ENCODE results near the gene SDHAF3. TPM values are rescaled to one million over a fixed set of nuclear protein-coding genes. Genes with fewer than 3 reads are reported as not detected.
"Not testable (repeated sequence)": the region's sequence is repeated elsewhere in the genome, so short reads cannot be mapped to it uniquely, and the experiment has no call there.

Gene SDHAF3
- total RNA-seq, 4 donors from 2014 or later: 6.4 to 20.8 (median 11.3) TPM

GRCh38 chr7:97187067-97187466, 69.6 kb downstream of the SDHAF3 start:
- intact Hi-C loops (cut with DNase I): no loop called here
- no peak overlapping the region for H3K27ac ChIP-seq
- H3K36me3 ChIP-seq: no peaks in the 10 kb centered on the region
- no peaks in the 10 kb centered on the region for H3K9me3 ChIP-seq
- no peaks in the 10 kb centered on the region for H3K4me1 ChIP-seq
- no peak for DNase-seq
- H3K4me3 ChIP-seq (replicated peaks in 1 of 3): no peak overlapping the region
- H3K27me3 ChIP-seq: no peaks in the 10 kb centered on the region
- WGBS, 2 donors: 57 to 93% methylated on average over 1 of the region's 1 CpG
- TF ChIP-seq POLR2A (IDR thresholded peaks at IDR 0.05): no peak
- TF ChIP-seq CTCF (IDR thresholded peaks at IDR 0.05): no peak

GRCh38 chr7:97196174-97196573, 78.7 kb downstream of the SDHAF3 start:
- H3K4me3 ChIP-seq (replicated peaks in 1 of 3); H3K27ac ChIP-seq; H3K9me3 ChIP-seq; intact Hi-C loops (cut with DNase I); DNase-seq; H3K36me3 ChIP-seq; H3K27me3 ChIP-seq; H3K4me1 ChIP-seq: not testable (repeated sequence)
- WGBS, 2 donors: 48 to 49% methylated on average over 2 of the region's 2 CpGs

GRCh38 chr7:97198596-97198995, 81.1 kb downstream of the SDHAF3 start:
- H3K9me3 ChIP-seq: no peaks in the 10 kb centered on the region
- H3K36me3 ChIP-seq: no peaks in the 10 kb centered on the region
- 78 to 84% methylated on average over 3 of the region's 3 CpGs for whole genome bisulfite sequencing, 2 donors
- H3K4me3 ChIP-seq (replicated peaks in 1 of 3): no peak overlapping the region
- DNase-seq: no peak
- TF ChIP-seq POLR2A (IDR thresholded peaks at IDR 0.05) (no peak), CTCF (IDR thresholded peaks at IDR 0.05) (no peak)
- H3K27ac ChIP-seq: no peak overlapping the region
- no peaks in the 10 kb centered on the region for H3K27me3 ChIP-seq
- intact Hi-C loops (cut with DNase I): no loop called here
- H3K4me1 ChIP-seq: no peaks in the 10 kb centered on the region

GRCh38 chr7:97200018-97200417, 82.5 kb downstream of the SDHAF3 start:
- Histone ChIP-seq H3K36me3 (no peaks in the 10 kb centered on the region), H3K4me1 (no peaks in the 10 kb centered on the region), H3K4me3 (replicated peaks in 1 of 3) (no peak overlapping the region), H3K9me3 (no peaks in the 10 kb centered on the region), H3K27me3 (no peaks in the 10 kb centered on the region), H3K27ac (no peak overlapping the region)
- DNase-seq: no peak
- 87 to 93% methylated on average over 2 of the region's 2 CpGs for WGBS, 2 donors
- TF ChIP-seq CTCF (IDR thresholded peaks at IDR 0.05): no peak
- TF ChIP-seq POLR2A (IDR thresholded peaks at IDR 0.05): no peak
- intact Hi-C loops (cut with DNase I): no loop called here

GRCh38 chr7:97203957-97204356, 86.5 kb downstream of the SDHAF3 start:
- no peak for TF ChIP-seq CTCF (IDR thresholded peaks at IDR 0.05)
- no peak for TF ChIP-seq POLR2A (IDR thresholded peaks at IDR 0.05)
- H3K27ac ChIP-seq: no peak overlapping the region
- no peaks in the 10 kb centered on the region for H3K9me3 ChIP-seq
- H3K27me3 ChIP-seq: no peaks in the 10 kb centered on the region
- WGBS, 2 donors: 30 to 46% methylated on average over 2 of the region's 2 CpGs
- H3K4me1 ChIP-seq: no peaks in the 10 kb centered on the region
- intact Hi-C loops (cut with DNase I): no loop called here
- H3K4me3 ChIP-seq (replicated peaks in 1 of 3): no peak overlapping the region
- DNase-seq: no peak
- no peaks in the 10 kb centered on the region for H3K36me3 ChIP-seq

GRCh38 chr7:97204821-97205220, 87.3 kb downstream of the SDHAF3 start:
- no peaks in the 10 kb centered on the region for H3K36me3 ChIP-seq
- no peak overlapping the region for H3K27ac ChIP-seq
- H3K4me1 ChIP-seq: no peaks in the 10 kb centered on the region
- DNase-seq: no peak
- TF ChIP-seq POLR2A (IDR thresholded peaks at IDR 0.05) (no peak), CTCF (IDR thresholded peaks at IDR 0.05) (no peak)
- H3K27me3 ChIP-seq: no peaks in the 10 kb centered on the region
- 71 to 74% methylated on average over 3 of the region's 3 CpGs for WGBS, 2 donors
- no peak overlapping the region for H3K4me3 ChIP-seq (replicated peaks in 1 of 3)
- H3K9me3 ChIP-seq: no peaks in the 10 kb centered on the region
- intact Hi-C loops (cut with DNase I): no loop called here

Data from thyroid gland (tissue), 4 donors.